Measurements from ENCODE around the gene GDF9.

GDF9 gene

DNA sequence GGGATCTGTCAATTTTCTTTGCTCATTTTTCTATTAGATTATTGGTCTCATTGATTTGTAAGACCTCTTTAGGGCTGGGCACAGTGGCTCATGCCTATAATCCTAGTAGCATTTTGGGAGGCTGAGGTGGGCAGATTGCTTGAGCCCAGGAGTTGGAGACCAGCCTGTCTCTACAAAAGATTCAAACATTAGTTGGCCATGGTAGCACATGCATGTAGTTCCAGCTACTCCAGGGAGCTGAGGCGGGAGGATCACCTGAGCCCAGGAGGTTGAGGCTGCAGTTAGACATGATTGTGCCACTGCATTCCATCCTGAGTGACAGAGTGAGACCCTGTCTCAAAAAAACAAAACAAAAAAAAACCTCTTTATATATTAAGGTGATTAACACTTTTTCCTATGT, 29.4 kb downstream of the GDF9 start:
- DNase-seq (ENCODE audit: low read depth in 2 of 2), result no peak

GRCh38 chr5:132834057-132834456, 32.2 kb downstream of the GDF9 start:
- no peak for DNase-seq (ENCODE audit: low read depth in 2 of 2)

GRCh38 chr5:132832612-132833011, 33.7 kb downstream of the GDF9 start:
- no peak for DNase-seq (ENCODE audit: low read depth in 2 of 2)

GRCh38 chr5:132831095-132831860, 35.0 kb downstream of the GDF9 start:
- DNase-seq (ENCODE audit: low read depth in 2 of 2), result no peak

DNA sequence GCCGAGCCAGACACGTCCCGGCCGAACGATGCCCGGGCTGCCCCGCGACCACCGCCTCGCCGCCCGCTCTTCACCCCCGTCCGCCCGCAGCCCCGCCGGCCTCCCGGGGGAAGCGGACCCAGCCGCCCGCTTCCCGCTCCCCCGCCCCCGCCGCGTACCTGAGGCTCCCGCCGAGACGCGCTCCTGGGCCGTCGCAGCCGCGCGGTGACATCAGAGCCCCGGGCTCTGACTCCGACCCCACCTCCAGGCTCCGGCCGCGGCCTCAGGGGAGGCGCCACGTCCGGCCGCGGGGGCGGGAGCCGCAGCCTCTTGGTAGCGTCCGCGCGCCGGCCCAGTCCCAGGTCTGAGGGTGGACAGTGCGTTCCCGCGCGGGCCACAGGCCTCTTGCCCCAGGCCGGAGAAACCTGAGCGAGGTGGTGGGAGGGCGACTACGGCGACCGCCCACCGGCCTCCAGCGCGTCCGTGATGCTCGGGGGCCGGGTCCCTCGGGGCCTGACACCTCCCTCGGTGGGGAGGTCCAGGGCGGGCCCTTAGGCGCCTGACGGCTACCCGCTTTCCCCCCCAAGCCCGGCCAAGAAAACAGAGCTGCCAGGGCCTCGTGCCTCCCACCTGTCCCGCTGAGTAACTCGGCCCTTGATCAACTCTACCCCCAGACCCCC, 35.7 kb downstream of the GDF9 start, which contains the start of gene SHROOM1:
TSS of gene SHROOM1 (minus strand) at position 212 of the 659 bp plus-strand sequence. CDS start 4,507 bp downstream, outside the sequence.
- no peak for DNase-seq (ENCODE audit: low read depth in 2 of 2)

- peak; percentile 35 to 45 for DNase-seq (ENCODE audit: low read depth in 2 of 2)
These were observed 36.4 kb downstream of the GDF9 start for GRCh38 chr5:132829742-132830435.

- no peak for DNase-seq (ENCODE audit: low read depth in 2 of 2)
These were observed 37.3 kb downstream of the GDF9 start for GRCh38 chr5:132828846-132829494.

GRCh38 chr5:132827943-132828673, 38.2 kb downstream of the GDF9 start:
- no peak for DNase-seq (ENCODE audit: low read depth in 2 of 2)

DNA sequence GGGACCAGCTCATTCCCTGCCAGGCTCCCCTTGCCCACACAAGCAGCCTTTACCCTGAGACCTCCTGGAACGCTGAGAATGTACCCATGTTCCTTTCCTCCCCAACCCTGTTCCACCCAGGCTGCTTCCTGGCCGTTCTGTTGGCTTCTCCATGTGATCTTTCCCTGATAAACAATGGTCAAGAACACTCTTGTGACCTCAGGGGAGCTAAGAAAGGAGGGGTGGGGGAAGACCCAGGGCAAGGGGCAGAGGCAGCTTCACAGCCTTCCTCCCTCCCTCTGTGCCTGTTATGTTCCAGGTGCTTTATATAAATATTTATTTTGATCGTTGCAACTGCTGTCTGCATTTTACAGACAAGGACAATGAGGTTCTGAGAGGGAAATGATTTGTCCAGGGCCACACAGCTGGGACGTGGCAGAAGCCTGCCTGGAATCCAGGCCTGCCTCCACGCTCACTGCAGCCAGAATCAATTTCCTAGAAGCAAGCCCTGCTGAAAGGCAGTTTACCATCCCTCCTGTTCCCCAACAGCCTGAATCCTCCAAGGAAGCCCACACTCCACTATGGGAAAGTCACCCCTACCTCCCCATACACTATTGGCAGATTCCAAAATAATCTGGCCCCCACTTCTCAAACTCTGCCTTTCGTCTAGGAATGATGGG, 39.7 kb downstream of the GDF9 start:
- no peak for DNase-seq (ENCODE audit: low read depth in 2 of 2)

DNA sequence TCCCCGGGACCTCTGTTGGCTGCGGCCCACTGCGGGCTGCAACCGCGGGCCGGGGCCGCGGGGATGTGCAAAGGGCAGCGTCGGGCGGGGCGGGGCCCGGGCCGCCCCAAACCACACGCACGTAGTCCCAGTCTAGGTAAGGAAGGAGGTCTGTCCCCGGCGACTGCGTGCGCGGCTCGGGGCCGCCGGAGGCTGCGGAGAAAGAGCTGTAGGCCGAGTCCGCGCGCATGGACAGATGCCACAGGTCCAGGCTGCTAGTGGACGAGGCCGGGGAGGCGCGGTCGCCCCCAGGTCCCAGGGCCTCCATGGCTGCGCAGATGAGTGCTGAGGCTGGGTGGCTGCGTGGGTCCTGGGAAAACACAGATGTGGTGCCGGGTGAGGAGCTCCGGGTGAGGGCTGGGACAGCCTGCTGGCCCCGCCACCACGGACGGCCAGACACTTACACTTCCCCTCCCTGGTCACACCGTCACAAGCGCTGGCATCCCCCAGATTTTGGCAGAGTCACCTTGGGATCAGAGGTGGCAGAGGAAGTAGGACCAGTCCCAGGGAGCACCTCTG, 40.4 kb downstream of the GDF9 start:
- no peak for DNase-seq (ENCODE audit: low read depth in 2 of 2)

DNA sequence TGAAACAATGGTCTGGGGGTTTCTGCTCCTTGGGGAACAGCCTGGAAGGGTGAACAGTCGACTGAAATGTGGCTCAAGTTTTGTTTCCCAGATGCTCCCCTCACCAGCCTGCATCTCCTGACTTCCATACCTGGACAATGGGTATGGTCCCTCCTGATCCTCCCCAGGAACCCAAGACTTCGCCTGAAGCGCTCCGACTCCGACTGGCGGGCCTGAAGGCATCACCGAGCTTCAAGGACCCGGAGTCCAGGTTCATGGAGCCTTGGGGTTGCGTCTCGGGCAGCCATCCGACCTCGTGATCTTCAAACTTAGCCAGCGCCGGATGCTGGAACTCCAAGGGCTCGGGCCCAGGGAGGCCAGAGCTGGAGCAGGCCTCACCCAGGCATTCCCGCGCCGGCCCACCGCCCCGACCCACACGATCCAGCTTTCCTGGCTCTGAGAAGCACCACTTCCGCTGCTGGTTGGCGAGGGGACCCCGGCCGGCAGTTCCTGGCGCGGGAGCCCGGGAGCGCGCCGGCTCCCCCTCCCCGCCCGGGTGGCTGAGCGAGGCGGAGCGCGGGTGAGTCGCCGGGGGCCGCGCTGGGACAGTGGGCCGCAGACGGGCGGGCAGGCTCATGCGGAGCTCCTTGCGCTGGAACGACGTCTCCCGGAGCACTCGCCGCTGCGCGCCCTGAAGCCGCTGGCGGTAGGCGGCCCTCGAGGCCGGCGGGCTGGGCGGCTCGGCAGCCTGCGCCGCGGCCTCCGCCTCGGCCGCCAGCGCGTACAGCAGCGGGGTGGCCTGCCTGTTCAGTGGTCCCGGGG, 41.0 kb downstream of the GDF9 start:
- DNase-seq (ENCODE audit: low read depth in 2 of 2), result no peak

- DNase-seq (ENCODE audit: low read depth in 2 of 2), result no peak
These were observed 41.8 kb downstream of the GDF9 start for GRCh38 chr5:132824426-132824825.

DNA sequence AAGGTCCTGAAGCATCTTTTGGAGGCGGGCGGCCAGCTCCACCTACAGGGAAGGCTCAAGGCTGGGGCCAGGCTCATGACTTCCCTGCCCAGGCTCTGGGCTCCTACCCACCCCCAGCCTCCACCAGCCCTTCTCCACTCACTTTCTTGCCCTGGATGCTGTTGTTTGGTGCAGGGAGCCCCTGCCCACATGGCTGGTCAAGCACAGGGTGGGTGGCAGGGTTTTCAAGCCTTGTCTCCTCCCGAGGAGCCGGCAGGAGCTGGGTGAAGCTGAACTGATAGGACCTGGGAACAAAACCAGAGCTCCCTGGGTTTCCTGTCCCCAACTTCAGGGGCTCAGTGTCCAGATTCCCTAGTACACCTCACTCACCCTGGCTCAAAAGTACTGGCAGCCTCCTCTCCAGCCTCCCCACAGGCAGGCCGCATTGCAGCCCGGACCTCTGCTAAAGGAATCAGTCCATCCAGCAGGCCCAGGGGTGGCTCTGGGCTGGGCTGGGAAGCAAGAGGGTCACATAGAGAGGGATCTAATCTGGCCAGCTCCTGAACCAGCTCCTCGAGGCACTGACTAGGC, 42.7 kb downstream of the GDF9 start:
- no peak for DNase-seq (ENCODE audit: low read depth in 2 of 2)

DNA sequence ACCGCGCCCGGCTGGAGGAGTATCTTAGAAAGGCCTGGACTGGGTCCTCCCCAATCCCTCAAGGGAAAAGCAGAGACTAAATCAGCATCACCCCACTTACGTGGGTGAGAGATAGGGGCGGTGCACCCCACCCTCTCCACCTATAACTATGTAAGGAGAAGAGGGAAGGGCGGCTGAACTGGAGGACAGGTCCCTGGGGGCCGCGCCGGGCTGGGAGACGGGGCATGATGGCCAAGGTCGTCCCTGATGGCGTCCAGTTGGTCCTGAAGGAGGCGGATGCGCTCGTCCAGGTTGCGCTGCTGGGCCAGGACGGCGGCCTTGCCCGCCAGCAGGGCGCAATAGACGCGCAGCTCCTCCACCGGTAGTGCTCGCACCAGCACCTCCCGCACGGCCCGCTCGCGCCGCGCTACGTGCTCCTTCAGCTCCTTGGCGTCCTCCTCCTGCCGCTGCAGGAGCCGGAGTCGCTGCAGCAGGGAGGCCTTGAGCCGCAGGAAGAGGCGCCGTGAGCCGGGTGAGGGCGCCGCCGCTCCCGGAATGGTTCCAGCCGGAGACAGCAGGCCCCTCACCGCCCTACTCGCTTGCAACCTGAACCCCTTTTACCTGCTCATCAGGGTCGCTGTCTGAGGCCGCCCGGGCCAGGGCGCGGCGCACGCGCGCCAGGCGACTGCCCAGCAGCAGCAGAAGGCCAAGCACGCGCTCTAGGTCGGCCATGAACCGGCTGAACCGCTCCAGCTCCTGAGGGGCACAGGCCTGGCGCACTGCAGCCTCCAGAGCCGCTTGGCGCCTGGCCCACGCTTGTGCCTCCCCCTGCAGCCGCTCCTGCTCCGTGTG, 43.4 kb downstream of the GDF9 start:
- DNase-seq (ENCODE audit: low read depth in 2 of 2), result no peak

GRCh38 chr5:132821791-132822190, 44.5 kb downstream of the GDF9 start:
- DNase-seq (ENCODE audit: low read depth in 2 of 2), result no peak

DNA sequence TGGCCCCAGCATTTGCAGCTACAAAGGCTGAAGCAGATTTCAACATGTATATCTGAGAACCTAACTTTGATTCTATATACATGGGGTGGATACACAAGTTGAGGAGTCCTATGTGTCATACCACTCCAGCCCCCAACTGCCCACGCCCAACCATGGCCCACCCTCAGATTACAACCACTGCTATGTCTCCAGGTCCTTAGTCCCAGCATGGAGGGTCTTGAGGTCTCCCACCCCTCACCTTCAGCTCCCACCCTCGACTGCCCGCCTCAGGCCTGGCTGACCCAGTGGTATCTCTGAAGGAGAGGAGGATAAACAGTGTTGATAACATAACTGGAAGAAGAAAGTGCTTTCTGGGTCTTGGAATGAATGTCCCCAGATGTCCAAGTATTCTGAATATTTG, 44.9 kb downstream of the GDF9 start:
- no peak for DNase-seq (ENCODE audit: low read depth in 2 of 2)

- peak; percentile 73 to 79 for DNase-seq (ENCODE audit: low read depth in 2 of 2)
These were observed 46.0 kb downstream of the GDF9 start for GRCh38 chr5:132820162-132820754.

GRCh38 chr5:132819468-132819867, 46.8 kb downstream of the GDF9 start:
- DNase-seq (ENCODE audit: low read depth in 2 of 2), result no peak

Measured in stimulated activated CD8-positive, alpha-beta memory T cell treated with anti-CD3 and anti-CD28 coated beads, Interleukin-2, amount 100 ng/mL, for 1 hour (primary cell).